Measurements from ENCODE around the gene MLH3.

MLH3 gene

DNA sequence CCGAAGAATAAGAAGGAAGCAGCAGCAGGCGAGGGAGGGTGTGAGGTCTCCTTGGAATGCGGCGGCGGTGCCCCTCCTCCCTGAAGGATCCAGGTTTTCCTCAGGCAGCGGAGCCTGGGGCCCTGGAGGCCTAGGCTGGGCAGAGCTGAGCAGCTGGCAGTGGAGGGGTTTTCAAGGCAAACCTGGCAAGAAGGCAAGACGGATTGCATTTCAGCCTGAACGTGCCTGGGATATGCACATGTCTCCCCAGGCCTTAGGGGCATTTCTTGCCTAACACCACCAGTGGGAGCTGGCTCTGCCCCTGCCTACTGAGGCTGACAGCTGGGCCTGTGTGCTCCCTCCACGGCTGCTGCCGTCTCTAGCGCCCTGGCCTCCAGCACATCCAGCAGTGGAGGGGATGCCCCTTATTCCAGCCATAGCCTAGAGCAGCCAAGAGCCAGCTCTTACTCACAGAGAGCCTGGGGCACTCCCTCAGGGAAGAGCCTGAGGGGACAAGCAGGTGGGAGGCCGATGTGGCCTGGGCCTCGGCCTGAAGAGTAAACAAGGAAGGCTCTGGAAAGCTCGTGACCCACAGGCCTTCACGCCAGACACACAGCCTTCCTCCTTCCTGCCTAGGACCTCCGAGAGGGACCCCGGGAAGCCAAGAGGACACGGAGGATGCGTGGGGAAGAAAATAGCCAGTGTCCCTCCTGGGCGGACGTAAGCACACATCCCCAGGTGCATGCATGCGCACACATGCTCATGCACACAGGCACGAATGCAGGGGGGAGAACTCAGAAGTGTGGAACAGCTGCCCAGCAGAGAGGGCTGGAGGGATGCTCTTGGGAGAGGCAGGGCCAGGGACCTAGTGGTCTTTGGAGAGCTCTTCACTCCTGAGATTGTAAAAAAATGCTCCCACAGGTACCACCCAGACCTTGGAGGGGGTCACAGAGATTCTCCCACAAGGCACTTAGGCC, 71.5 kb downstream of the MLH3 start:
- no peaks in the 10 kb centered on the region for H3K4me1 ChIP-seq (ENCODE audit: control insufficient read depth, insufficient read depth, low read length)
- no peak overlapping the region for H3K9ac ChIP-seq (ENCODE audit: low read length)

DNA sequence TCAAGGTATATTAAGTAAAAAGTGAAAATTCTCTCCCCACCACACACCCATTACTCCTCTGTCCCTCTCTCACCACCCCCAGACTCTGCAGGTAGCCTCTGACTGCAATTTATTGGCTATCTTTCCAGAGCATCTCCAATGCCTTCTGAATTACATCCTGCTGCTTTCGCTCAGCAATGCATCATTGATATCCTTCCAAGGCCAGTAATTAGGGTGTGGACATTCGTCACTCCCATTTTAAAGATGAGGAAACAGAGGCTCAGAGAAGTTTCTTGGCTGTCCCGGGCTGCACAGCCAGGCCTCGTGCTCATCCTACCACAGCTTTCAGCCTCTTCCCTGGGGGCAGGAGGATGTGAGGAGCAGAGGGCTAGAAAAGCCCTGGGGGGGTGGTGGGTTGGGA, 72.2 kb downstream of the MLH3 start:
- Histone ChIP-seq H3K9ac (ENCODE audit: low read length) (no peak overlapping the region), H3K36me3 (ENCODE audit: control insufficient read depth, insufficient read depth, low read length) (no peaks in the 10 kb centered on the region), H3K27ac (ENCODE audit: low read depth, low read length) (no peak overlapping the region), H3K27me3 (ENCODE audit: control insufficient read depth, insufficient read depth, low read length) (peaks cover 2% of the 10 kb centered on the region), H3K4me1 (ENCODE audit: control insufficient read depth, insufficient read depth, low read length) (no peaks in the 10 kb centered on the region), H3K4me3 (ENCODE audit: low read length) (no peak overlapping the region)

More for the DNA sequence above, 71.5 kb downstream of the MLH3 start:
- no peak overlapping the region for H3K27ac ChIP-seq (ENCODE audit: low read depth, low read length)
- no peaks in the 10 kb centered on the region for H3K36me3 ChIP-seq (ENCODE audit: control insufficient read depth, insufficient read depth, low read length)
- peaks cover 2% of the 10 kb centered on the region for H3K27me3 ChIP-seq (ENCODE audit: control insufficient read depth, insufficient read depth, low read length)
- no peak overlapping the region for H3K4me3 ChIP-seq (ENCODE audit: low read length)

DNA sequence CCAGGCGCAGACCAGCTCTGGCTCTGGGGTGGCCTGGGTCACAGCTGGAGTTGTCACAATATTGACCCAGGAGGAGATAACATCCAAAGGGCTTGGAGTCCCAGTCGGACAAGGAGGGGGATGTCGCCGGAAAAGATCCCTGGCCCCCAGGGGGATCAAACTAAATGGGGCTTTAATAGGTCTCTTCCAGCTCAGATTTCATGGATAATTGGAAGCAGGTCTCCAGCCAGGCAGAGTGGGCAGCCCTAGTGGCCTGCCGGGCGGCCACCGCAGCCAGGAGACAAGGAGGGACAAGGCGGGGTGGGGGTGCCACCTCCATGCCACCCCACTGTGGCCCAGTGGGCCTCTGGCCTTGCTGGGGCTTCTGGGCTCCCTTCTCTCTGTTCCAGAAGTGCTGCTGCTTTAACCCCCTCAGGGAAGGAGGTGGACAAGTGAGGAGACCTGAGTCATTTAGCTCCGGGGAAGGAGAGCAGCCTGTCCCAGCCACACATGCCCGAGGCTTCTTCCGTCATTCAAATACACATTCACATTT, 72.8 kb downstream of the MLH3 start:
- H3K27ac ChIP-seq (ENCODE audit: low read depth, low read length): no peak overlapping the region
- H3K4me1 ChIP-seq (ENCODE audit: control insufficient read depth, insufficient read depth, low read length): no peaks in the 10 kb centered on the region
- H3K36me3 ChIP-seq (ENCODE audit: control insufficient read depth, insufficient read depth, low read length): no peaks in the 10 kb centered on the region
- H3K9ac ChIP-seq (ENCODE audit: low read length): no peak overlapping the region
- H3K4me3 ChIP-seq (ENCODE audit: low read length): no peak overlapping the region
- H3K27me3 ChIP-seq (ENCODE audit: control insufficient read depth, insufficient read depth, low read length): peaks cover 2% of the 10 kb centered on the region

DNA sequence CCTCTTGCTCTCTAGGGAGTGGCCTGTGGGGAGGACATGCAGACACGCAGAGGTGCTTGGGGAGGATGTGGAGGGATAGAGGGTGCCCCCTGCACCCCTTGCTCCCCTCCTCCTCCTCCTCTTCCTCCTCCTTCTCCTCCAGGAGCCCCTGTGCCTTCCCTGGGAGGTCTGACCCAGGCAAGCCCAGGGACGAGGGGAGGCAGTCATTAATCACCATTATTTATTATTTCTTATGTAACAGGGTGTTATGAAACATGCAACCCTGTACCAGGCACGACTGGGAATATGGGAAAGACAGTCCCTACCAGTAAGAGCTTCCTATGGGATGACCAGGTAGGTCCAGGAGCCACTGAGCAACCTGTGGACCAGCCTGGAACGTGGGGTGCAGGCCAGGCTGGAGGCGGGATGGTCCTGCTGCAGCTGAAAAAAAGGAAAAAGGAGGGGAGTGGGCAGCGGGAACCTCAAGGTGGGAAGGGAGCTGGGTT, 73.3 kb downstream of the MLH3 start:
- no peaks in the 10 kb centered on the region for H3K36me3 ChIP-seq (ENCODE audit: control insufficient read depth, insufficient read depth, low read length)
- H3K4me3 ChIP-seq (ENCODE audit: low read length): no peak overlapping the region
- H3K4me1 ChIP-seq (ENCODE audit: control insufficient read depth, insufficient read depth, low read length): no peaks in the 10 kb centered on the region
- peaks cover 2% of the 10 kb centered on the region for H3K27me3 ChIP-seq (ENCODE audit: control insufficient read depth, insufficient read depth, low read length)
- H3K27ac ChIP-seq (ENCODE audit: low read depth, low read length): no peak overlapping the region
- no peak overlapping the region for H3K9ac ChIP-seq (ENCODE audit: low read length)

DNA sequence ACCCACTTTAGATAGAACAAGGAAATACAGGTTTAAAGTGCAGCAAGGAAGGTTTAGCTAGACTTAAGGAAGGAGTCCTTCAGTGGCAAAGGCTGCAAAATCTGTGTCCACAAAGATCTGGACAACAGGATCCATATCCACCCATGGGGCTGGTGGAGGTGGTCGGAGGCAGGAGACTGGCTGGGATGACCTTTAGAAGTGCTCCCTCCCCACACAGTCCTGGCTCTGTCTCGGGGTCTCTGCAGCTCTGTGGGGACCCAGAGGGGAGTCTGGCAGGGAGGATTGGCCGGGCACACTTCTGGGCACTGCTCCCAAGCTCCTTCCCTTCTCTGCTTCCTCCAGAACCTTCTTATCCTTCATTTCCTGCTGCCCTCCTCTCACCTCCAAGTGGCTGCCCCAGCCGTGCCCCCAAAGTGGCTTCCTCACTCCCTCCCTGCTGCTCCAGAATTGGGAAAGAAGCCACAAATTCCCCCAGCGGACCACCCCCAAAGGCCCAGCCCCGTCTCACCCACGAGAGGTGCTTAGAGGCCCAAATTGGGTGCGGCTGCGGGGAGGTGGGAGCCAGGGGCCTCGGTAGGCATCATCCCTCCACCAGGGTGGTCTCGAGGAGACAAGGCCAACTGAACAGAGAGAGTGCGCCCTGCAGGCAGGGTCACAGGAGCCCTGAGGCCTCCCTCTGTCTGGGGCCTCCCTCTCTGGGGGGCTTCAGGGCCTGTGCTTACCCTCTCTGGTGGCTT, 73.9 kb downstream of the MLH3 start:
- H3K4me1 ChIP-seq (ENCODE audit: control insufficient read depth, insufficient read depth, low read length): no peaks in the 10 kb centered on the region
- H3K4me3 ChIP-seq (ENCODE audit: low read length): no peak overlapping the region
- no peaks in the 10 kb centered on the region for H3K36me3 ChIP-seq (ENCODE audit: control insufficient read depth, insufficient read depth, low read length)
- H3K27me3 ChIP-seq (ENCODE audit: control insufficient read depth, insufficient read depth, low read length): peaks cover 2% of the 10 kb centered on the region
- H3K27ac ChIP-seq (ENCODE audit: low read depth, low read length): no peak overlapping the region
- H3K9ac ChIP-seq (ENCODE audit: low read length): no peak overlapping the region

DNA sequence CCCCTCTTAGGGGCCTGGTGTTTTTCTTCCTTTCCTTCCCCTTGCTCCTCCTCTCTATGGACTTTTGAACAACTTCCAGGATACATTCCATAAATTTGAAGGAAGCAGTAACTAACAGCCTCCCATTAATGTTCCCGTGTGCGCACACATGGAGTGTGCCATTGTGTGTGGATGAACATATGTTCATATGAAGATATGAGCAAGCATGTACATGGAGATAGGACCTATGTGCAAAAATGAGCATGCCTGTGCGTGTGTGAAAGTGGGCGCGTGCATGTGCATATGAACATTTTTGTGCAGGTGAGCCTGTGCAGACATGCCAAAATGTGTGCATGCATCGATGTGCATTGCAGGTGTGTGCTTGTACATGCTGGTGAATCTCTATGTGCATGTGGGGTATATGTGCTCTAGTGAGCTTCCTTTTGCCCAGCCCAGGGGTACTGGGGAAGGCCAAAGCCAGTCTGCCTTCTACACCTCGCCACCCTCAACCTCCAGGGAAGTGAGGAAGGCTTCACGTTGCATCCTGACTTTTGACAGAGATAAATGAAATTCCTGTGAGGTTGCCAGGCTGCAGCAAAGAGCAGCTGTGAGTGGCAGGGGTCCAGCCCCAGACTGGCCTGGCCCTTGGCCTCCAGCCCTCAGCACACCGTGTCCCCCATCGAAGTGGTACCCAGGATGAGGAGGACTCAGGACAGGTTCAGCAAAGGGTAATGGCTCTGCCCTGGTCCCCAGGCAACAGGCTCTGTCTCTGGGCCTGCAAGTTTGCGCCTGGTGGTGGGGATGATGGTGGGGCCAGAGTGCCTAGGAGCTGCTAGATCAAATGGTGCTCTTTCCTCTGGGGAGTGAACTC, 74.8 kb downstream of the MLH3 start:
- no peaks in the 10 kb centered on the region for H3K4me1 ChIP-seq (ENCODE audit: control insufficient read depth, insufficient read depth, low read length)
- H3K27me3 ChIP-seq (ENCODE audit: control insufficient read depth, insufficient read depth, low read length): peaks cover 2% of the 10 kb centered on the region
- no peaks in the 10 kb centered on the region for H3K36me3 ChIP-seq (ENCODE audit: control insufficient read depth, insufficient read depth, low read length)
- H3K4me3 ChIP-seq (ENCODE audit: low read length): no peak overlapping the region
- H3K9ac ChIP-seq (ENCODE audit: low read length): no peak overlapping the region
- no peak overlapping the region for H3K27ac ChIP-seq (ENCODE audit: low read depth, low read length)

DNA sequence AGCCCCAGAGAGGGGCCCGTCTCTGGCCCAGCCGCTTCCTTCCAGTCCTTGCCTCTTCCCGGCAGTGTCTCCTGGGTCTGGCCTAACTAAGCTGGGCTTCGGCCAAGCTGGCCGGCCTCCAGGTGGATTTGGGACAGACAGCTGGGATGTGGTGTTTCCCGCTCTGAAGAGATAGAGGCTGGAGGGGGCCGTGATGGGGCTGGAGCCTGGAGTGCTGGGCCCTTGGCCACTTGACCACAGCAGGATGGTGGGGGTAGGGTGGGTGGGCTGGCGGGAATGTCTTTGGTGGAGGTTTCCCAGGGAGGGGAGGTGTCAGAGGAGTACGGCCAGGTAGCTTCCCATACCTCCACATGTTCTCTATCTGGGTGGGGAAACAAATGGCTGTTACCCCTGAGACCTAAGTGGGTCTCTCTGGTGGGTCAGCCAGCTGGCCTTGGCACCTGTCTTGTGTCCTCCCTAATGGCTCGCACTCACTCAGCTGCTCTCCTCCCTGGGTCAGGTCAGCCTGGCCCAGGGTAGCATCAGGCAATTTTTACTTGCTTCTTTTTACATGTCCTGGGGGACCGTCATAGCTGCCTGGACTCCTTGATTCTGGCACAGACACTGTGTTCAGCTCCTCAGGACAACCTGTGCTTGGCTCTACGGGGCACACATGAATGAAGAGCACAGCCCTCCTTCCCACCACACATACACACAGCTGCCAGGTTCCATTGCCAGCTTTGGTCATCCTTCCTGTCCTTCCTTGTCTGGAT, 76.0 kb downstream of the MLH3 start:
- Histone ChIP-seq H3K9ac (ENCODE audit: low read length) (no peak overlapping the region), H3K27ac (ENCODE audit: low read depth, low read length) (no peak overlapping the region), H3K36me3 (ENCODE audit: control insufficient read depth, insufficient read depth, low read length) (no peaks in the 10 kb centered on the region), H3K4me1 (ENCODE audit: control insufficient read depth, insufficient read depth, low read length) (no peaks in the 10 kb centered on the region), H3K4me3 (ENCODE audit: low read length) (no peak overlapping the region), H3K27me3 (ENCODE audit: control insufficient read depth, insufficient read depth, low read length) (peaks cover 2% of the 10 kb centered on the region)

DNA sequence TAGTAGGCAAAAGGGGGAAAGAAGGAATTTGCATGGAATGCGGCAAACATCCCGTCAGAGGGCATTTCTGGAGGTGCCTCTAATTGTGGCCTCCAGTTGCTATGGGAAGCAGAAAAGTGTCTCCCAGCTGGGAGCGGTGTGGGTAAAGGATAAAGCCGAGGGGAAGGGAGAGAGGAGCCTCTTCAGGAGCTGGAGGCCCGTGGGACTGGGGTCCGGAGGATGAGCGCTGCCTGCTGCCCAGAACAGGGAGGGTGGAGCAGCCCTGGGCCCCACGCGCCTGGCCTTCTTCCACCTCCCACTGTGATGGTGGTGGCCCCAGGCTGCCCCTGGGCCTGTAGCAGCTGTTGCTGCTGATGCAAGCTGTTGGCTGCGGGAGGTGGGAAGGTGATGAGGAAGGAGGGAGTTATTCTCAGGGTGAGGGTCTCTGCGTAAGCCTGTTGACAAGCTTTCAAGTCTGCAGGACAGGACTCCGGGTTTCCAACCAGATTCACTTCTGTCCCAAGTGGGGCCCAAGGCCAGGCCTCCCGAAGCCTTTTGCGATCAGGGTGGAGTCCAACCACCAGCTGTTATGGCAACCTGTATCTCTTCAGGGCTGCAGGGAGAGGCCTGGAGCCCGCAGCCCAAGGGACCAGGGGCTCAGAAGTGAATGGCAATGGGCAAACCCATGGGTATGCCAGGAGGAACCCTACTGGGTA, 76.8 kb downstream of the MLH3 start:
- Histone ChIP-seq H3K4me1 (ENCODE audit: control insufficient read depth, insufficient read depth, low read length) (no peaks in the 10 kb centered on the region), H3K27me3 (ENCODE audit: control insufficient read depth, insufficient read depth, low read length) (no peaks in the 10 kb centered on the region), H3K27ac (ENCODE audit: low read depth, low read length) (no peak overlapping the region), H3K36me3 (ENCODE audit: control insufficient read depth, insufficient read depth, low read length) (no peaks in the 10 kb centered on the region), H3K9ac (ENCODE audit: low read length) (no peak overlapping the region), H3K4me3 (ENCODE audit: low read length) (no peak overlapping the region)

DNA sequence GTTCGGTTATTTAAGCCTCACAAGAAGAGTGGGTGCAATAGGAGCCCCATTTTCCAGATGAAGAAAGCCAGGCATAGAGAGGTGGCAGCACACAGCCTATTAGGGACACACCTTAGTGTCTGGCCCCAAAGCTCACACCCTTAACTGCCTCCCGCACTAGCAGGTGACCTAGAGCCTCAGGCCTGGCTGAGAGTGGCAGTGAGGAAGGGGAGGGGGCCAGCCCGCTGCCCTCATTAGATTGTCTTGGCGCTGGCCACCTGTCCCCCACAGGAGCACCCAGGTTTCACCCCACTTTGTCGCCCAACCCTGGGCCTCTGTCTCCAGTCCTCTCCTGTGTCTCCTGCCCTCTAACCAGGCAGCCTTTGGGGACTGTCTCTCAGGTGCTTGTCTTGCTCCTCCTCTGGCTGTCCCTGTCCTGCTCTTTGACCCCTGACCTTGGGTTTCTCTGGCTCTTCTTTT, 77.3 kb downstream of the MLH3 start:
- no peaks in the 10 kb centered on the region for H3K4me1 ChIP-seq (ENCODE audit: control insufficient read depth, insufficient read depth, low read length)
- no peaks in the 10 kb centered on the region for H3K27me3 ChIP-seq (ENCODE audit: control insufficient read depth, insufficient read depth, low read length)
- H3K9ac ChIP-seq (ENCODE audit: low read length): no peak overlapping the region
- no peaks in the 10 kb centered on the region for H3K36me3 ChIP-seq (ENCODE audit: control insufficient read depth, insufficient read depth, low read length)
- H3K27ac ChIP-seq (ENCODE audit: low read depth, low read length): no peak overlapping the region
- no peak overlapping the region for H3K4me3 ChIP-seq (ENCODE audit: low read length)

DNA sequence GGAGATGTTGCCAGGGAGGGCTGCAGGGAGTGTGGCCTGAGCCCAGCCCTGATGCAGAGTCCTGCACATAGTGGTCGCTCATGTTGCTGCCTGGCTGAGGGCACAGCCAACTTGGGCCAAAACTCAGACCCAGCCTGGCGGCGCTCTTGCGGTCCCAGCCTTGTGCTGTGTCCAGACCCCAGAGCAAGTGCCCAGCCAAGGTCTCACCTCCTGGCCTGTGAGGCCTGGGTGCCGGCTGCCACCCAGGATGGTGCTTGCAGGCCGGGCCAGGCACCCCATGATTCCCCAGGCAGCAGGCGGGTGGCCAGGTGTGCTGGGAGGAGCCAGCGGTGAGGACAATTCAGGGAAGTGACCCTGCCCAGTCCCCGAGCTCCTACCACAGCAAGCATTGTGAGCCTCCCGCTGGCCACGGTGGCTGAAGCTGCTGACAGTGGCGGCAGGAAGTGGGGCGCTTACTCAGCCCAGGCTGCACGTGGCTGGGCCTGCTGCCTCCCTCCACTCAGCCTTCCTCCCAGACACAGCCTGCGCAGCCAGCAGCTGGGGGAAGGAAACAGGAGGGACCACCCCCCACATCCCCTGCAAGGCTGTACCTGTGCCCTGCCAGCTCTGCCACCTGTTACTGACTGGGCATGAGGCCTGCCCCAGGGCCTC, 78.1 kb downstream of the MLH3 start:
- Histone ChIP-seq H3K27ac (ENCODE audit: low read depth, low read length) (no peak overlapping the region), H3K27me3 (ENCODE audit: control insufficient read depth, insufficient read depth, low read length) (no peaks in the 10 kb centered on the region), H3K9ac (ENCODE audit: low read length) (no peak overlapping the region), H3K4me1 (ENCODE audit: control insufficient read depth, insufficient read depth, low read length) (no peaks in the 10 kb centered on the region), H3K36me3 (ENCODE audit: control insufficient read depth, insufficient read depth, low read length) (no peaks in the 10 kb centered on the region), H3K4me3 (ENCODE audit: low read length) (no peak overlapping the region)
